Epithelial cell of prostate (primary cell): ENCODE measurements around the gene OBSCN.

Source experiments
- DNase-seq: peaks from one replicate; pipeline ENCODE4 v3.0.0-alpha.2; 2011; ENCODE audit warnings: low read depth, low spot score
- H3K27ac ChIP-seq: fragments of 450-650 bp; 2 replicates; pipeline ENCODE4 v1.5.1; 2017; ENCODE audit warnings: mild to moderate bottlenecking

OBSCN gene

GRCh38 chr1:228272831-228273571, 65.2 kb downstream of the OBSCN start:
- H3K27ac ChIP-seq, result no peak overlapping the region
- DNase-seq, result no peak

- no peak for DNase-seq
These were observed 66.0 kb downstream of the OBSCN start for GRCh38 chr1:228273720-228274451.

DNA sequence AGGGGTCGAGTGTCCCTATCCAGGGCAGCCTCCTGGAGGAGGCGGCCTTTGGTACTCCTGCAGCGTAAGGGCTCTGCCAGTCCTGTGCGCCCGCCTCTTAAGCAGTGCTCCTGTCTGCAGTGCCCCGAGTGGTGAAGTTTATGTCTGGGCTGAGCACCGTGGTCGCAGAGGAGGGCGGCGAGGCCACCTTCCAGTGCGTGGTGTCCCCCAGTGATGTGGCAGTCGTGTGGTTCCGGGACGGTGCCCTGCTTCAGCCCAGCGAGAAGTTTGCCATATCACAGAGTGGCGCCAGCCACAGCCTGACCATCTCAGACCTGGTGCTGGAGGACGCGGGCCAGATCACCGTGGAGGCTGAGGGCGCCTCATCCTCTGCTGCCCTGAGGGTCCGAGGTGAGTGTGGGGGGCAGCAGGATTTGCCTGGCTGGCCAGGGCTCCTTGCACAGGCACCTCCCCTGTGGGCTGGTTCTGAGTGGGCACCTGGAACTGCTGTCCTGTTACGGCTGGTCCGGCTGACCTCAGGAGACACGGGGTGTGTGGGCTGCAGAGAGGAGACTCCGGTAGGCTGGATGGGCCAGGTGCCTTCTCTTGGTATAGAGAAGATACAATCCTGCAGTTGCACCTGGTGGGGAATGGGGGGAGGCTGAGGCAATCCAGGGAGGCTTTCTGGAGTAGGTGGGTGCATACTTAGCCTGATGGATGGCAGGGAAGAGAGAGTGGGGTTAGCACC, 66.8 kb downstream of the OBSCN start:
- H3K27ac ChIP-seq, result no peak overlapping the region
- DNase-seq, result no peak

More at GRCh38 chr1:228273720-228274451, 66.0 kb downstream of the OBSCN start:
- H3K27ac ChIP-seq, result no peak overlapping the region

GRCh38 chr1:228275179-228275429, 67.3 kb downstream of the OBSCN start:
- no peak for DNase-seq
- H3K27ac ChIP-seq, result no peak overlapping the region

GRCh38 chr1:228275430-228276173, 67.8 kb downstream of the OBSCN start:
- DNase-seq, result peak; percentile 20
- H3K27ac ChIP-seq, result no peak overlapping the region

- no peak for DNase-seq
- H3K27ac ChIP-seq, result no peak overlapping the region
These were observed 68.5 kb downstream of the OBSCN start for GRCh38 chr1:228276174-228276831.

DNA sequence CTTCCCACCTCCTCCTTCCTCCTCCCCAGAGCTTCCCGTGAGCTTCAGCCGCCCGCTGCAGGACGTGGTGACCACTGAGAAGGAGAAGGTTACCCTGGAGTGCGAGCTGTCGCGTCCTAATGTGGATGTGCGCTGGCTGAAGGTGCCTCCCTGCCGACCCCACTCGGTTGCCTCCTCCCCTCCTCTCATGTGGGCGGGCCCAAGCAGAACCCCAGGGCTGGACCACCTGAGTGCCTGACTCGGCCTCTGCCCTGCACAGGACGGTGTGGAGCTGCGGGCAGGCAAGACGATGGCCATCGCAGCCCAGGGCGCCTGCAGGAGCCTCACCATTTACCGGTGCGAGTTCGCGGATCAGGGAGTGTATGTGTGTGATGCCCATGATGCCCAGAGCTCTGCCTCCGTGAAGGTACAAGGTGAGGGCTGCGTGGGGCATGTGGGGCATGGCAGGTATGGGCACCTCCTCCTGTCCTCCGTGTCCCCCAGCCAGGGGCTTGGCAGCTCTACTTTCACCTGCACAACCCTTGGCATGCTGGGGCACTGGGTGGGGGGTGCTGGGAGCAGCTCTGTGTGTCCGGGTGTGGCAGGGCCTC, 69.2 kb downstream of the OBSCN start:
- DNase-seq, result no peak
- H3K27ac ChIP-seq, result no peak overlapping the region

DNA sequence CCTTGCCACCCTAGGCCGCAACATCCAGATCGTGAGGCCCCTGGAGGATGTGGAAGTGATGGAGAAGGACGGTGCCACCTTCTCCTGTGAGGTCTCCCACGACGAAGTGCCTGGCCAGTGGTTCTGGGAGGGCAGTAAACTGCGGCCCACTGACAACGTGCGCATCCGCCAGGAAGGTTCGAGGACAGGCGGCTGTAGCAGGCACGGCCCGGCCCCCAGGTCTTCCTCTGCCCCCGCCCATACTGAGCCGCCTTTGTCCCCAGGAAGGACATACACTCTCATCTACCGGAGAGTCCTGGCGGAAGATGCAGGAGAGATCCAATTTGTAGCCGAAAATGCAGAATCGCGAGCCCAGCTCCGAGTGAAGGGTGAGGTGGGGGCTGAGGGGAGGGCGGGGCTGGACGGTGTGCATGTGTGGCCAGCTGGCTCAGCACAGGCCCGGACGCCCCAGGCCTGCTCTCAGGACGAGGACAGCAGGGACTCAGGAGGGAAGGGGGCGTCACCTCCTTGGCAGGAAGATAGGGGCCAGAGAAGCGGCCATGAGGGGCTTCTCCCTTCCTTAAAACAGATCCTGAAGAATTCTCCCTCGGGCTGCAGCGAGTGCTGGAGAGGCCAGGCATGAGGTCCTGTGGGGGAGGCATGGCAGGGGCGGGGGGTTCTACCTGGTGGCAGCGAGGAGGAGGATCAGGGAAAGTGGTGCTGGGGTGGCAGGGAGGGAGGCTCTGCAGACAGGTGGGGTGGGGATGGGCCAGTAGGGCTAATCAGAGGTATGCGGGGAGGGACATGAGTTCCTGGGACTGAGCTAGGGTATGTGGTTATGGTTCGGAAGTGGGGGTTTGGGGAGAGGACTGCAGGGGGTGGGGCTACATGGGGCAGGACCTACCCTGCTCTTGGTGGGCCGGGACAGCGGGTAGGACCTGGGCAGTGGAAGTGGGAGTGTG, 69.9 kb downstream of the OBSCN start:
- DNase-seq, result no peak
- no peak overlapping the region for H3K27ac ChIP-seq

DNA sequence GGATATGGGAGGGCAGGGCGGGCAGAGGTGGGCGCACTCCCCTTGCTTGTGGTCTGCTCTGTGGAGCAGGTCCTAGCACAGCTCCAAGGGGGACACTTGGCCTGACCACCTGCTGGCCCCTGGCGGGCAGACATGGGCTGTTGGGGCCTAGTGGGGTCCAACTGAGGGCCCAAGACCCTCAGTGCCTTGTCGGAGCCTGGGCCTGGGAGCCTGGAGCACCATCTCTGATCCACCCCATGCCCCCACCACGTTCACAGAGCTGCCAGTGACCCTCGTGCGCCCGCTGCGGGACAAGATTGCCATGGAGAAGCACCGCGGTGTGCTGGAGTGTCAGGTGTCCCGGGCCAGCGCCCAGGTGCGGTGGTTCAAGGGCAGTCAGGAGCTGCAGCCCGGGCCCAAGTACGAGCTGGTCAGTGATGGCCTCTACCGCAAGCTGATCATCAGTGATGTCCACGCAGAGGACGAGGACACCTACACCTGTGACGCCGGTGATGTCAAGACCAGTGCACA, 70.6 kb downstream of the OBSCN start:
- no peak overlapping the region for H3K27ac ChIP-seq

DNA sequence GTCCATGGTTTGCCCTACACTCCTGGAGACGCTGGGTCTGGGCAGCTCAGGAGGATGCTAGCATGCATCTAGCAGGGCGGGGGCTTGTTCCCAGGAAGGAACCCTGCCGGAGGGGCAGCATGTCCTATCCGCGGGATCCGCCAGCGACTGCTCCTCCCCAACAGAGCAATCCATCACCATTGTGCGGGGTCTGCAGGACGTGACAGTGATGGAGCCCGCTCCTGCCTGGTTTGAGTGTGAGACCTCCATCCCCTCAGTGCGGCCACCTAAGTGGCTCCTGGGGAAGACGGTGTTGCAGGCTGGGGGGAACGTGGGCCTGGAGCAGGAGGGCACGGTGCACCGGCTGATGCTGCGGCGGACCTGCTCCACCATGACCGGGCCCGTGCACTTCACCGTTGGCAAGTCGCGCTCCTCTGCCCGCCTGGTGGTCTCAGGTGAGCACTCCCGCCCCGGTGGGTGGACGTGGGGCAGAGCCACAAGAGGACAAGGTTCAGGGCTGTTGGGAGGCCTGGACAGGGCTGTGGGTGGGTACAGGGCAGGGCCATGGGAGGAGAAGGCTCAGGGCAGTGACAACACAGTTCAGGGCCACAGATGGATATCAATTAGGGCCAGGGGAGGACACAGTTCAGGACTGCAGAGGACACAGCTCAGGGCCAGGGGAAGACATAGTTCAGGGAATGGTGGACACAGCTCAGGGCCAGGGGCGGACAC, 71.3 kb downstream of the OBSCN start:
- no peak overlapping the region for H3K27ac ChIP-seq
- DNase-seq, result no peak

More for the DNA sequence above, 70.6 kb downstream of the OBSCN start:
- DNase-seq, result no peak

GRCh38 chr1:228279722-228280105, 71.9 kb downstream of the OBSCN start:
- DNase-seq, result no peak
- H3K27ac ChIP-seq, result no peak overlapping the region

GRCh38 chr1:228280106-228280901, 72.5 kb downstream of the OBSCN start:
- no peak overlapping the region for H3K27ac ChIP-seq
- no peak for DNase-seq

DNA sequence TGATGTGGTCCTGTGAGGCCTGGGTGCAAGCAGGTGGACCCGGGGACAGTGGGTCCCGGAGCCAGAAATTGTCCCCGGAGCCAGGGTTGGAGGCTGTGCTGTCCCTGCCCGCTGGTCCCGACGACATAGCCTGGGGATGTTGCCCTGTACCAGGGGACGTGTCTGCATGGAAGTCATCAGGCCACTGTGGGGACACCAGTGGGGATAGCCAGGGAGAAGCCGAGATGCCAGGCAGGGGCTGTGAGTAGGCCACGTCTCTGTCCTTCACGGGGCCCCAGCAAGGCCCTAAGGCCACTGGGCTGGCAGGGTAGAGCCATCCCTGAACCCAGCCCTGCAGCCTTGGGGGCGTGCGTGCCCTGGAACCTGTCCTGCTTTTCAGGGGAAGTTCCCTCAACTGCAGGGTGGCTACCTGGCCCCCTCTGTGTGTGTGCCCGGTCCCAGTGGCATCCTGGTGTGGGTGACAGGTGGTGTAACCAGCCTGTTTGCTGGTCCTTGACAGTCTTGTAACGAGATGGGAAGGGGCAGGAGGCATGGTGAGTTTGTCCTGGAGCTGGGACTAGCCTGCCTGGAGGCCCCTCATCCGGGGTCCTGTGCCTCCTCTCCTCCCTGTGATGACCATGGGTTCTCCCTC, 73.2 kb downstream of the OBSCN start:
- H3K27ac ChIP-seq, result no peak overlapping the region
- DNase-seq, result no peak

DNA sequence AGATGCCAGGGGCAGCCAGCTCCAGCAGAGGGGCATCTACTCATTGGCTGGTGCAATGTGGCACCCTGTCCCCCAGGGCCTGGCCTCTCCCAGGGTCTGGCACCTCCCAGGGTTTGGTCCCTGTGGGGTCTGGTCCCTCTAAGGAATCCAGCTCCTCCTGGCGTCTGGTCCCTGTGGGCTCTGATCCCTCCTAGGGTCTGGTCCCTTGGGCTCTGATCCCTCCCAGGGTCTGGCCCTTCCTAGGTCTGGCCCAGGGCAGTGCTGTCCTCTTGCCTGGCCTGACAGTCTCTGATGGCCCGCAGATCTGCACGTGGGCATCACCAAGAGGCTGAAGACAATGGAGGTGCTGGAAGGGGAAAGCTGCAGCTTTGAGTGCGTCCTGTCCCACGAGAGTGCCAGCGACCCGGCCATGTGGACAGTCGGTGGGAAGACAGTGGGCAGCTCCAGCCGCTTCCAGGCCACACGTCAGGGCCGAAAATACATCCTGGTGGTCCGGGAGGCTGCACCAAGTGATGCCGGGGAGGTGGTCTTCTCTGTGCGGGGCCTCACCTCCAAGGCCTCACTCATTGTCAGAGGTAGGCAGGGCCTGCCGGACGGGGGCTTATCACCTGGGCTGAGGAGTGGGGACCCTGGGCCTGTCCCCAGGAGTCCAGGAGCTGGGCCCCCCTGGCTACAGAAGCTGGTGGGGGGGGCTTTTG, 73.9 kb downstream of the OBSCN start:
- DNase-seq, result no peak

GRCh38 chr1:228282329-228283042, 74.6 kb downstream of the OBSCN start:
- H3K27ac ChIP-seq, result no peak overlapping the region
- no peak for DNase-seq

More for the DNA sequence above, 73.9 kb downstream of the OBSCN start:
- no peak overlapping the region for H3K27ac ChIP-seq

- no peak overlapping the region for H3K27ac ChIP-seq
- no peak for DNase-seq
These were observed 75.2 kb downstream of the OBSCN start for GRCh38 chr1:228283043-228283371.
